Measurements from ENCODE around the gene BUB1B.

BUB1B gene

GRCh38 chr15:40265355-40265754 is 104.5 kb downstream of the BUB1B start:
- Mint-ChIP-seq H3K27ac (no peak overlapping the region), H3K9me3 (no peaks in the 10 kb centered on the region), H3K4me1 (no peaks in the 10 kb centered on the region), H3K4me3 (no peak overlapping the region), H3K27me3 (no peaks in the 10 kb centered on the region)
- ATAC-seq: peak; percentile 8
- DNase-seq: no peak

GRCh38 chr15:40265875-40266274 is 105.0 kb downstream of the BUB1B start:
- Mint-ChIP-seq H3K4me1 (no peaks in the 10 kb centered on the region), H3K27ac (no peak overlapping the region), H3K27me3 (no peaks in the 10 kb centered on the region), H3K9me3 (no peaks in the 10 kb centered on the region), H3K4me3 (no peak overlapping the region)
- peak; percentile 5 for ATAC-seq
- no peak for DNase-seq

- ATAC-seq: no peak
Observed at GRCh38 chr15:40266828-40267304, 106.0 kb downstream of the BUB1B start.

DNA sequence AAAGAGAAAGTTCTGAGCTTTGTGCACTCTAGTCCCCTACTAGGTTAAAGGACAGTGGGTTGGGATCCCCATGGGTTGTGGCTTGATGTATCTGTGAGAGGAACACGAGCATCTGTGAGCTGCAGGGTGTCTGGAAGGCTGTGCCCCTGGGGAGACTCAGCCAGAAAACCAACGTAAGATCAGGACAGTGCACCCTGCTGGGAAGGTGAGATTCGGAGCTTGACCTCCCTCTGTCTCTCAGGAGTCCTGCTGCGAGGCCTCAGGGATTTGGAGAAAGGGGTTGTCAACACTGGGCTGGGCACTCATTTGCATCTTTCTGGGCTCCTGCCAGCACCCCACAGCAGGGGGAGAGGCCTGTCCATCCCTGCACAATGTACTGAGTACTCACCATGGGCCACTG is 106.8 kb downstream of the BUB1B start:
- Mint-ChIP-seq H3K27me3 (no peaks in the 10 kb centered on the region), H3K9me3 (no peaks in the 10 kb centered on the region), H3K4me1 (no peaks in the 10 kb centered on the region), H3K27ac (peak overlapping the region in 1 of 2 donors; percentile 88), H3K4me3 (no peak overlapping the region)
- no peak for DNase-seq
- no peak for ATAC-seq

More at GRCh38 chr15:40266828-40267304, 106.0 kb downstream of the BUB1B start:
- Mint-ChIP-seq H3K9me3 (no peaks in the 10 kb centered on the region), H3K4me3 (no peak overlapping the region), H3K4me1 (no peaks in the 10 kb centered on the region), H3K27ac (no peak overlapping the region), H3K27me3 (no peaks in the 10 kb centered on the region)
- no peak for DNase-seq

- peaks cover 3% of the 10 kb centered on the region for H3K4me1 Mint-ChIP-seq
- ATAC-seq (no peak), DNase-seq (no peak)
- H3K27ac Mint-ChIP-seq: no peak overlapping the region
- no peaks in the 10 kb centered on the region for H3K27me3 Mint-ChIP-seq
- H3K4me3 Mint-ChIP-seq: no peak overlapping the region
- H3K9me3 Mint-ChIP-seq: no peaks in the 10 kb centered on the region
Observed at GRCh38 chr15:40269604-40270003, 108.7 kb downstream of the BUB1B start.

- DNase-seq (no peak), ATAC-seq (no peak)
- H3K27ac Mint-ChIP-seq: no peak overlapping the region
- no peaks in the 10 kb centered on the region for H3K27me3 Mint-ChIP-seq
- H3K4me3 Mint-ChIP-seq: no peak overlapping the region
- H3K4me1 Mint-ChIP-seq: peaks cover 8% of the 10 kb centered on the region
- H3K9me3 Mint-ChIP-seq: no peaks in the 10 kb centered on the region
Observed at GRCh38 chr15:40270246-40270995, 109.6 kb downstream of the BUB1B start.

Measured in stimulated activated naive CD8-positive, alpha-beta T cell treated with anti-CD3 and anti-CD28 coated beads, Interleukin-15, amount 100 ng/mL, for 72 hours (primary cell).